HG02610 (cell line): ENCODE data around the gene KAT8.

Experiments
- ATAC-seq: cut with Tn5 transposase; IDR thresholded peaks from one replicate; pipeline ENCODE4 v1.9.1; 2021; ENCODE audit warnings: mild to moderate bottlenecking, moderate library complexity; ENCODE audit not compliant: unreplicated experiment

The KAT8 gene

DNA sequence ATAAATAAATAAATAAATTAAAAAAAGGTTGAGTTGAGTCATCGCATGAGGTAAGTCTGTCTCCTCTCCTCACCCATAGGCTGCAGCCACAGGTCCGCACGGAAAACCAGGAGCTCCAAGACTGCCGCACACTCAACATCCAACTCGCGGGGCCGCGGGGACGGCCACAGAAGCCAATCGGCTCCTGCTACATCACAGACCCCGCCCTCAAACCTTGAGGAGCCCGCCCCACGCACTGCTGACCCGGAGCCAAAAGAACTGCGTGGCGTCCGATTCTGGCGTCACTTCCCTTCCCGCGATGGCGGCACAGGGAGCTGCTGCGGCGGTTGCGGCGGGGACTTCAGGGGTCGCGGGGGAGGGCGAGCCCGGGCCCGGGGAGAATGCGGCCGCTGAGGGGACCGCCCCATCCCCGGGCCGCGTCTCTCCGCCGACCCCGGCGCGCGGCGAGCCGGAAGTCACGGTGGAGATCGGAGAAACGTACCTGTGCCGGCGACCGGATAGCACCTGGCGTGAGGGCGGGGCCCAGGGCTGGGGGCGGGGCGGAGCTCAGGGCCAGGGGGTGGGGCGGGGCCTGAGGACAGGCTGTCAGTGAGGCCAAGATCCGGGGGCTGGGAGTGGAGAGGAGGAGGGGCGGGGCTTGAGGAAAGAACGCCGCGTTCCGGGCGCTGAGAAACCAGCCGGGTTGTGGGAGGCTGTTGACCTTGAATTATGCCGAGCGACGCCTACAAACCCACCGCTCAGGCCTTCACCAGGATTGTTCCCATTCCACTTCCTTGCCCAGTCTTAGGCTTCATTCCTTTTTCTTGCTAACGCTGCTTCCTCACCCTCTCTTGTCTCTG lies at the start of gene KAT8:
Gene KAT8 (plus strand): TSS at position 281 of the 839 bp plus-strand sequence. CDS start 18 bp downstream, at position 299.
- ATAC-seq, result peak; percentile 89

- no peak for ATAC-seq
These were observed 45.6 kb upstream of the KAT8 start for GRCh38 chr16:31071861-31072260.

DNA sequence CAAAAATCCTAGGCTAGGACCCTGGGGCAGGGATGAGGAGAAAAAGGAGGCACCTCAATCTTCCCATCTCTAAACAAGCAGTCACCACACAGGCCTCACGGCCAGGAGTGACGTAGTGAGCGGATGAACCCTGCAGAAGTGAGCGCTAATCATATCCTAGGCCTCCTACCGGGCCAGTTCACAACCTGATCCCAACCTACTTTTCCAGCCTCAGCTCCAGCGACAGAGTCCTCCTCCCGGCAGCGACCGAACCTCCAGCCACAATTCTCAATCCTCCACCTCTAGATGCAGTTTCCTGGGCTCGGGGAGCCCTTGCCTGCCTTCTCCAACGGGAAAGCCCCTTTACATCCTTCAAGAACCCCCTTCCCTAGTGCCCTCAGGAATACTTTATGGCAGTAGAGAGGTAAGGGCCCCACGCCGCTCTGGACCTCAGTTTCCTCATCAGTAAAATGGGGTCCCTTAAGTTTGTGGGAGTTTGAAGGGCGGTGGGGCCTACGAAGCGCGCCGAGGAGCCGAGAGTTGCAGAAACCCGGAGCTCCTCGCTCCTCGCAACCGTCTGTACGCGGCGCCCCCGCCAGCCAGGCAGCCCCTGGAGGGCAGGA lies 44.8 kb upstream of the KAT8 start:
- ATAC-seq, result no peak

DNA sequence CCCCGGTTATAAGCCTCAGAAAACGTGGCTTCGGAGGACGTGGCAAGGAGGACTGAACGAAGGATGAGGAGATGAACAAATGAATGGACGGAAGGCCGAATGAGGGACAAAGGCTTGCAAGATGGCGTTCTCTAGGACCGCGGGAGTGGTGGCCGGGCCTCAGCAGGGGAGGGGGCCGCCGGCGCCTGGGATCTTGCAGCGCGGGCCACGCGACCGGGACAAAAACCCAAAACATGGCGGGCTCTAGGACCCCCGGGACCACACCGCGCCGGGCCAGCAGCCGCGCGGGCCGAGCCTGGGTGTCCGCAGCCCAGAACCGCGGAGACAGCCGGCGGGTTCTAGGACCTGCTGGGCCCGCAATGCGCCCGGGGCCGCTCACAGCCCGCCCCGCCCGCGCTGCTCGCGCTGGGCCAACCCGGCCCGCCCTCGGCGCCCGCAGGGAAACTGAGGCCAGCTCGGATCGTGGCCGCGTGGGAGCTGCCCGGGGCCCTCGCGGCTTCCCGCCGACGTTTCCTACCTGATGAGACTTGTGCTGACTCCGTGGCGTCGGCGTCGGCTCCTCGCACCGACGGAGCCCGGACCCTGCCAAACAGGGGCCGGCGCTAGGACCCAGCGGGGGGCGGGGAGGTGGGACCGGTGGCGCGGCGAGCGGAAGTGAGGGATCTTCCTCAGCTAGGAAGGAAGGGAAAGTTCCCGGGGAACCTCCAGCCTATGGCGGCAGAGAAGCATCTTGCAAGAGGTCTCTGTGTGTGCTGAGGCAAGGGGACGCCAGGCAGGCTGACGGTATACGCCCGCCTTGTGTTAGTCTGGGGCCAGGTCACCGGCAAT lies 44.1 kb upstream of the KAT8 start:
- ATAC-seq, result peak; percentile 44

GRCh38 chr16:31073970-31074813 lies 43.3 kb upstream of the KAT8 start, which contains the start of the genes ZNF646 and ZNF668:
TSS of gene ZNF646 (plus strand) at chr16:31074422. CDS start at chr16:31076325, 1,903 bp downstream.
TSS of gene ZNF668 (minus strand) at chr16:31074240. CDS start at chr16:31064459, 9,781 bp downstream.
- peak; percentile 71 for ATAC-seq

- ATAC-seq, result no peak
These were observed 42.7 kb upstream of the KAT8 start for GRCh38 chr16:31074814-31075183.

GRCh38 chr16:31076319-31076718 lies 41.1 kb upstream of the KAT8 start:
- ATAC-seq, result no peak

DNA sequence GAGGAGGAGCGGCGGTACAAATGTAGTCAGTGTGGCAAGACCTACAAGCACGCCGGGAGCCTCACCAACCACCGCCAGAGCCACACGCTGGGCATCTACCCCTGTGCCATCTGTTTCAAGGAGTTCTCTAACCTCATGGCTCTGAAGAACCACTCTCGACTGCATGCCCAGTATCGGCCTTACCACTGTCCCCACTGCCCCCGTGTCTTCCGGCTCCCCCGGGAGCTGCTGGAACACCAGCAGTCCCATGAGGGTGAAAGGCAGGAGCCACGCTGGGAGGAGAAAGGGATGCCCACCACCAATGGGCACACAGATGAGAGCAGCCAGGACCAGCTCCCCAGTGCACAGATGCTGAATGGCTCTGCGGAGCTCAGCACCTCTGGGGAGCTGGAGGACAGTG lies 40.4 kb upstream of the KAT8 start:
- ATAC-seq, result no peak

DNA sequence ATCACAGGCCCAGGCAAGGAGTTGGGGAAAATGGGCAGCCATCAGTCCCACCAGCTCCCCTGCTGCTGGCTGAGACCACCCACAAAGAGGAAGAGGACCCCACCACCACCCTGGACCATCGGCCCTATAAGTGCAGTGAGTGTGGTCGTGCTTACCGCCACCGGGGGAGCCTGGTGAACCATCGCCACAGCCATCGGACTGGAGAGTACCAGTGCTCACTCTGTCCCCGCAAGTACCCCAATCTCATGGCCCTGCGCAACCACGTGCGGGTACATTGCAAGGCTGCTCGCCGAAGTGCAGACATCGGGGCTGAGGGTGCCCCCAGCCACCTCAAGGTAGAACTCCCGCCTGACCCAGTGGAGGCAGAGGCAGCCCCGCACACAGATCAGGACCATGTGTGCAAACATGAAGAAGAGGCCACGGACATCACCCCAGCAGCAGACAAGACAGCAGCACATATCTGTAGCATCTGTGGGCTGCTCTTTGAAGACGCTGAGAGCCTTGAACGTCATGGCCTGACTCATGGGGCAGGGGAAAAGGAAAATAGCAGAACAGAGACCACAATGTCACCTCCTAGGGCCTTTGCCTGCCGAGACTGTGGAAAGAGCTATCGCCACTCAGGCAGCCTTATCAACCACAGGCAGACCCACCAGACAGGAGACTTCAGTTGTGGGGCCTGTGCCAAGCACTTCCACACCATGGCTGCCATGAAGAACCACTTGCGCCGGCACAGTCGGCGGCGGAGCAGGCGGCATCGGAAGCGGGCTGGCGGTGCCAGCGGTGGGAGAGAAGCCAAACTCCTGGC lies 39.7 kb upstream of the KAT8 start:
- no peak for ATAC-seq

- no peak for ATAC-seq
These were observed 38.7 kb upstream of the KAT8 start for GRCh38 chr16:31078597-31079341.

- no peak for ATAC-seq
These were observed 38.0 kb upstream of the KAT8 start for GRCh38 chr16:31079342-31079944.

- ATAC-seq, result no peak
These were observed 37.3 kb upstream of the KAT8 start for GRCh38 chr16:31080035-31080629.

- no peak for ATAC-seq
These were observed 36.6 kb upstream of the KAT8 start for GRCh38 chr16:31080756-31081419.

DNA sequence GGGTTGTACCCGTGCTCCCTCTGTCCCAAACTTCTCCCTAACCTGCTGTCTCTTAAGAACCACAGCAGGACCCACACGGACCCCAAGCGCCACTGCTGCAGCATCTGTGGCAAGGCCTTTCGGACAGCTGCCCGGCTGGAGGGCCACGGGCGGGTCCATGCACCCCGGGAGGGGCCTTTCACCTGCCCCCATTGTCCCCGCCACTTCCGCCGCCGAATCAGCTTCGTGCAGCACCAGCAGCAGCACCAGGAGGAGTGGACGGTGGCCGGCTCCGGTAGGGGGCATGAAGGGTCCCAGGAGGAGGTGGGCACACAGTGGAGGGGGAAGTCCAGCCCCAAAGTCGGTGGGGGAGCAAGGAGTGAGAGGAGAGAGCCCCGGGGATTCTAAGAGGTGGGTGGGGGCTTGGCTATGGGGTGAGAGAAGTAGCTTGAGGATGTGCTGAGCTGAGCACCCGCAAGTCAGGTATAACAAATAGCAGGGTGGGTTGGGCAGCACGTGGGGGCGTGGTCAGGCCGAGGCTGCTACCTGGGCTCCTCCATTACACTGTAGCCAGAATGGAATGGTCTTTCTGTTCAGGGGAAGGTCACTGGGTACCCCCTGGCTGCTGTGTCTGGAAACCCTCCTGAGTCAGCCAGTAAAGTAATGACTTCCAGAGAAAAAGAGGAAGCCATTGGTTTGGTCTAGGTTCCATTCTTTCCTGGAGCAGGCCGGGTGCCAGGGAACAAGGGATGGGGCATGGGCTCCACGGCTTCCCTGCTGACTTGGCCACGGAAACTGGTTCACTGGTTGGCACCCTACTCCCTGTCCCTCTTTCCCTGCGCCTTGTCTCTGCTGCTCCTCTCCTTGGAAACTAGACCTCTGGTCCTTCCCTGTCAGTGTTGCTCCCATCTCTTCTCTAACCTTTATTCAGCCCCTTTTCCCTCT lies 35.8 kb upstream of the KAT8 start:
- ATAC-seq, result no peak

GRCh38 chr16:31082368-31083045 lies 35.0 kb upstream of the KAT8 start:
- no peak for ATAC-seq

GRCh38 chr16:31083081-31083480 lies 34.4 kb upstream of the KAT8 start:
- no peak for ATAC-seq
